Small intestine (tissue), 7 donors: ENCODE data around the gene C1orf167. TPM values are rescaled to one million over a fixed set of nuclear protein-coding genes. Genes with fewer than 3 reads are reported as not detected.

Experiments used
- DNase-seq, 2 donors: peaks; one replicate each; pipeline versions ENCODE4 v3.0.0 to v3.0.0-alpha.2; 2013
- FAIRE-seq: peaks from 2 replicates; lab custom pipeline; 2012; peaks lifted over from hg19 to GRCh38; lab: Jason Lieb, UNC
- H3K27ac ChIP-seq, 3 donors: one replicate each; pipeline ENCODE4 v1.5.1; 2013; ENCODE audit warnings: low read length in 2 of 3, mild to moderate bottlenecking in 2 of 3, control low read depth in 1 of 3, inconsistent platforms in 1 of 3, low read depth in 1 of 3, moderate library complexity in 1 of 3
- H3K27me3 ChIP-seq, 3 donors: one replicate each; pipeline ENCODE4 v1.6.1; 2013; ENCODE audit warnings: low read length in 3 of 3, inconsistent platforms in 1 of 3; ENCODE audit not compliant: control insufficient read depth in 3 of 3, insufficient read depth in 3 of 3
- H3K36me3 ChIP-seq, 3 donors: one replicate each; pipeline ENCODE4 v1.6.1; 2013; ENCODE audit warnings: low read length in 3 of 3, inconsistent platforms in 1 of 3, low read depth in 1 of 3, mild to moderate bottlenecking in 1 of 3, moderate library complexity in 1 of 3; ENCODE audit not compliant: control insufficient read depth in 3 of 3, insufficient read depth in 2 of 3
- H3K4me1 ChIP-seq, 3 donors: one replicate each; pipeline ENCODE4 v1.6.1; 2013; ENCODE audit warnings: low read length in 2 of 3, inconsistent platforms in 1 of 3, low read depth in 1 of 3, mild to moderate bottlenecking in 1 of 3, moderate library complexity in 1 of 3; ENCODE audit not compliant: control insufficient read depth in 3 of 3, insufficient read depth in 2 of 3
- H3K4me3 ChIP-seq, 3 donors: one replicate each; pipeline ENCODE4 v1.5.1; 2013; ENCODE audit warnings: low read length in 3 of 3, control low read depth in 1 of 3, inconsistent platforms in 1 of 3, low read depth in 1 of 3, mild to moderate bottlenecking in 1 of 3, moderate library complexity in 1 of 3
- H3K9me3 ChIP-seq, 2 donors: one replicate each; pipeline ENCODE4 v1.6.1; 2013; ENCODE audit warnings: low read depth in 1 of 2, low read length in 1 of 2; ENCODE audit not compliant: control insufficient read depth in 2 of 2, insufficient read depth in 1 of 2
- WGBS, 3 donors: extraction: QIAGEN DNeasy Blood & Tissue Kit; methylation state at CpG; one replicate each; pipeline ENCODE4 v1.1.7; 2013; 5-methylcytosine and 5-hydroxymethylcytosine counted together
- polyA plus RNA-seq, 4 donors: library from polyadenylated mRNA; stranded (reverse) in 3 of 4; unstranded in 1 of 4; fragments of 200-250 nt in 3 of 4; fragments of 120-200 nt in 1 of 4; gene quantifications; one replicate each; pipeline versions ENCODE4 v1.2.1 to v1.2.3, GENCODE V29; 2013
- donor health status: healthy with polysubstance abuse.
- donor health status: control.
- donor health status: control.
- donor health status: Bipolar disorder and iron deficiency.
- donor health status: healthy.

The C1orf167 gene
- polyA plus RNA-seq, 4 donors: 0.10 to 2.4 (median 1.4) TPM

- peaks cover 0 to 2% (median 0%) of the 10 kb centered on the region in 3 donors for H3K4me1 ChIP-seq
- no peak overlapping the region for H3K4me3 ChIP-seq
- H3K27me3 ChIP-seq: peaks cover 0 to 6% (median 0%) of the 10 kb centered on the region in 3 donors
- 51 to 79% (median 56%) methylated on average over 2 of the region's 2 CpGs for WGBS, 3 donors
- no peak overlapping the region for H3K27ac ChIP-seq
- H3K36me3 ChIP-seq: no peaks in the 10 kb centered on the region
- no peaks in the 10 kb centered on the region for H3K9me3 ChIP-seq
- DNase-seq (no peak), FAIRE-seq (no peak)
These were observed 39.5 kb upstream of the C1orf167 start for GRCh38 chr1:11722538-11722937.

GRCh38 chr1:11725616-11726015 lies 36.4 kb upstream of the C1orf167 start:
- Histone ChIP-seq H3K27ac (no peak overlapping the region), H3K4me3 (no peak overlapping the region), H3K9me3 (no peaks in the 10 kb centered on the region), H3K4me1 (peaks cover 0 to 10% (median 6%) of the 10 kb centered on the region in 3 donors), H3K27me3 (no peaks in the 10 kb centered on the region), H3K36me3 (no peaks in the 10 kb centered on the region)
- FAIRE-seq (no peak), DNase-seq (no peak)
- 59 to 66% (median 62%) methylated on average over 5 of the region's 5 CpGs for WGBS, 3 donors

GRCh38 chr1:11727119-11727518 lies 34.9 kb upstream of the C1orf167 start:
- 89 to 96% (median 93%) methylated on average over 4 of the region's 4 CpGs for WGBS, 3 donors
- H3K27ac ChIP-seq: no peak overlapping the region
- DNase-seq (no peak), FAIRE-seq (no peak)
- peaks cover 0 to 14% (median 6%) of the 10 kb centered on the region in 3 donors for H3K4me1 ChIP-seq
- H3K9me3 ChIP-seq: no peaks in the 10 kb centered on the region
- H3K4me3 ChIP-seq: no peak overlapping the region
- H3K27me3 ChIP-seq: no peaks in the 10 kb centered on the region
- H3K36me3 ChIP-seq: no peaks in the 10 kb centered on the region

- DNase-seq (no peak), FAIRE-seq (no peak)
- H3K27ac ChIP-seq: no peak overlapping the region
- H3K36me3 ChIP-seq: no peaks in the 10 kb centered on the region
- H3K4me3 ChIP-seq: no peak overlapping the region
- 96% methylated on average over 4 of the region's 4 CpGs for WGBS, 3 donors
- no peaks in the 10 kb centered on the region for H3K27me3 ChIP-seq
- H3K9me3 ChIP-seq: no peaks in the 10 kb centered on the region
- H3K4me1 ChIP-seq: peaks cover 0 to 14% (median 6%) of the 10 kb centered on the region in 3 donors
These were observed 33.7 kb upstream of the C1orf167 start for GRCh38 chr1:11728126-11728806.

GRCh38 chr1:11729155-11729497 lies 32.9 kb upstream of the C1orf167 start:
- Histone ChIP-seq H3K36me3 (no peaks in the 10 kb centered on the region), H3K27me3 (no peaks in the 10 kb centered on the region), H3K9me3 (no peaks in the 10 kb centered on the region), H3K4me3 (no peak overlapping the region), H3K27ac (no peak overlapping the region), H3K4me1 (peaks cover 0 to 14% (median 6%) of the 10 kb centered on the region in 3 donors)
- DNase-seq (no peak), FAIRE-seq (no peak)
- 90 to 93% (median 90%) methylated on average over 11 of the region's 11 CpGs for WGBS, 3 donors

GRCh38 chr1:11729498-11730428 lies 32.2 kb upstream of the C1orf167 start:
- FAIRE-seq (no peak), DNase-seq (no peak)
- Histone ChIP-seq H3K4me3 (no peak overlapping the region), H3K27ac (peak overlapping the region in 1 of 3 donors; percentile 19), H3K9me3 (no peaks in the 10 kb centered on the region), H3K27me3 (no peaks in the 10 kb centered on the region), H3K4me1 (peaks cover 0 to 14% (median 6%) of the 10 kb centered on the region in 3 donors), H3K36me3 (no peaks in the 10 kb centered on the region)
- WGBS, 3 donors: 63 to 79% (median 64%) methylated on average over 25 to 26 of the region's 26 CpGs

- Histone ChIP-seq H3K27me3 (no peaks in the 10 kb centered on the region), H3K27ac (peak overlapping the region in 1 of 3 donors; percentile 88), H3K4me1 (peaks cover 0 to 17% (median 6%) of the 10 kb centered on the region in 3 donors), H3K36me3 (no peaks in the 10 kb centered on the region), H3K4me3 (no peak overlapping the region), H3K9me3 (no peaks in the 10 kb centered on the region)
- DNase-seq (peak; percentile 36 to 72), FAIRE-seq (no peak)
- 29 to 35% (median 35%) methylated on average over 5 of the region's 5 CpGs for WGBS, 3 donors
These were observed 31.5 kb upstream of the C1orf167 start for GRCh38 chr1:11730429-11730891.

- Histone ChIP-seq H3K36me3 (no peaks in the 10 kb centered on the region), H3K27me3 (no peaks in the 10 kb centered on the region)
- 32 to 35% (median 33%) methylated on average over 17 of the region's 17 CpGs for WGBS, 3 donors
These were observed 30.2 kb upstream of the C1orf167 start for GRCh38 chr1:11731691-11732283.

More at GRCh38 chr1:11731691-11732283, 30.2 kb upstream of the C1orf167 start:
- Histone ChIP-seq H3K27ac (peak overlapping the region in 2 of 3 donors; percentile 70 to 84), H3K4me1 (peaks cover 0 to 20% (median 6%) of the 10 kb centered on the region in 3 donors), H3K9me3 (no peaks in the 10 kb centered on the region), H3K4me3 (peak overlapping the region in 2 of 3 donors; percentile 15 to 43)
- DNase-seq (peak in 1 of 2 donors; percentile 60), FAIRE-seq (no peak)
